RKO (cell line): ENCODE data around the gene CD99L2.

Experiments
- DNase-seq: peaks from one replicate; pipeline ENCODE4 v3.0.0-alpha.2; 2016; ENCODE audit warnings: low spot score

The CD99L2 gene

DNA sequence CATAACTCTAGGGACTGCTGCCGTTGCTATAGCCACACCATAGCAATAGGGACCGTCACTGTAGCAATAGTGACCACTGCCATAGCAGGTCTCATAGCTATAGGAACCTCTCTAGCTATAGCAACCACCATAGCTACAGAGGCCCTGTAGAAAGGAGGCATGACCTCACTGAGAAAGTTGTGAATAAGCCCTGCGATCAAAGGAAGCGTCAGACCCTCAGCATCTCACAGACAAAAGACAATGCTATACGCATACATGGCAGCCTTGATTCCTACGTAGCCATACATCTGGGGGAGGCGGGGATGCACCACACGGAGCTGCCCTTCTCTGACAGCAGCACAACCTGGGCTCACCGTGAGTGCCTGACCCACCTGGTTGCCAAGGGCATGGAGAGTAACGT is 116.8 kb downstream of the CD99L2 start:
- no peak for DNase-seq

DNA sequence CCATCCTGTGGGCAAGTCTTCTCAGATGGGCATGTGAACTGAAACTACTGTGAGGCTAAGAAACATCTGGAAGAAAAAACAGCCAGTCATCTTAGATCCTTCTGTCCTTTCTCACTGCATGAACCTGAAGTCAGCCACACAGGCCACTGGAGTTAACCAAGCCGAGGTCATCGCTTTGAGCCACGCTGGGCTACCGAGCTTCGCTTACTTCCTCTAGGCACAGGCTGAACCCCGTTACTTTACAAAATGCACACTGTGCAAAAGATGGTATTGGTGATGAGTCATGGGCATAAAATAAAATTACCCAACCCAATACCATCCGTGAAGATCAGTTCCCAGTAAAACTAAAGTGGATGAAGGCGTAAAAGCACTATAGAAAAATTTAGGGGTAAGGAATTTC is 119.1 kb downstream of the CD99L2 start:
- DNase-seq: no peak

DNA sequence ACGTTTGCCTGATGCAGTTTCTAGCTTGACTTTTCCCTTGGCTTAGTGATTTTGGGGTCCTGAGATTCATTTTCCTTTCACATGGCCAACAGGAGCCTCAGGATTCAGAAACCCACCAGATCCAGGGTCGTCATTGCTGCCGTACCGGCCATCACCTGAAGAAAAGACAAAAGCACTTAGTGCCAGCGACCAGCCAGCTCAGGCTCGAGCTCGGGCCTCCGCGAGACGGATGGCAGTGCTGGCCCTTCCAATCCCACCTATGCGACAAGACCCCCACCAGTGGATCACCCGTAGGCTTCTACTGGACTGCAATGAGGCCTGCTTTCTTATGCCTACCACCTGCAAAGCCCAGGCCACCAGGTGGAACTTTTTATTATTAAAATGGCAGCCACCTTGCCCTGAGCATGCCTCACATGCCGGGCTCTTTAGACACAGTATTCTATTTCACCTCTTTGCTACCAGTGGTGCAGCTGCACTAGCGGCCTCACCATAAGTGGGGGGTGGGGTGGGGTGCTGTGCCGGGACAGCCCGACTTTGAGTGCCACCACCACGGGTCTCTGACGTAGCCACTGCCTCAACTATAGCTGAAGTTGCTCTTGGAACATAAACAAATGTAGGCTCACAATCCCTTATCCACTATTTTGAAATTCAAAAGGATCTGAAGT is 121.0 kb downstream of the CD99L2 start:
- DNase-seq: no peak

DNA sequence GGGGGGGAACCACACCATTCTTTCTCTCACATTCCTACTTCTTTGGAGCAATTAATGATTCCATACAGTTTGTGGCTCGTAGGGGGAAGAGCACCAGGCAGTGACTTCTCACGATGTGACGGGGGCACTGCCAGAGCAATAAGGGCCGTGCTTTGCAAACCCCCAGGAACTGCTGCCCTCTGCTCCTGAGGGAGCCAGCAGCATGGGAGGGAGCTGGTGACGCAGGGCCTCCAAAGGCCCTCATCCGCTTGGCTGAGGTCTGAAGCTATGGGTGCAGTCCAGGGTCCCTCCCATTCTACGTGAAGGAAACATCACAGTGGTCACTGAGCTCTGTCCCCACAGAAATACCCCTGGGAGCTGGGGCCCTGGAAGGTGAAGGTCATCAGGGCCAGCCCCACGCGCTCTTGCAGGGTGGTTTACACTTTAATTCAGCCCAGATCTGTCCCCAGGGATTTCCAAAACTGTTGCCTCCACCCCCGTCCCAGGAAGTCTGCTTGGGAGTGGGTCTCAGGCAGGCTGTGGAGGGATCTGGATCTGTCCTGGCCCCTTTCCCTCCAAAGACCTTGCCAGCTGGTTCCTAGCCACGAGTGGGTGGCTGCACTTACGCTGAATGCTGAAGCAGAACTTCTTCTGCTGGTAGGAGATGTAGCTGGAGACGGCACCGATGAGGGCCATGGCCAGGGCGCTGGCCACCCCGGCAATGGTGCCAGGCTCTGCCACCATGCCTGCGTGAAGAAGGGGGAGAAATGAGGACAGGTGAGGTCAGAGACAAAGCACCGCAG is 122.7 kb downstream of the CD99L2 start:
- no peak for DNase-seq

DNA sequence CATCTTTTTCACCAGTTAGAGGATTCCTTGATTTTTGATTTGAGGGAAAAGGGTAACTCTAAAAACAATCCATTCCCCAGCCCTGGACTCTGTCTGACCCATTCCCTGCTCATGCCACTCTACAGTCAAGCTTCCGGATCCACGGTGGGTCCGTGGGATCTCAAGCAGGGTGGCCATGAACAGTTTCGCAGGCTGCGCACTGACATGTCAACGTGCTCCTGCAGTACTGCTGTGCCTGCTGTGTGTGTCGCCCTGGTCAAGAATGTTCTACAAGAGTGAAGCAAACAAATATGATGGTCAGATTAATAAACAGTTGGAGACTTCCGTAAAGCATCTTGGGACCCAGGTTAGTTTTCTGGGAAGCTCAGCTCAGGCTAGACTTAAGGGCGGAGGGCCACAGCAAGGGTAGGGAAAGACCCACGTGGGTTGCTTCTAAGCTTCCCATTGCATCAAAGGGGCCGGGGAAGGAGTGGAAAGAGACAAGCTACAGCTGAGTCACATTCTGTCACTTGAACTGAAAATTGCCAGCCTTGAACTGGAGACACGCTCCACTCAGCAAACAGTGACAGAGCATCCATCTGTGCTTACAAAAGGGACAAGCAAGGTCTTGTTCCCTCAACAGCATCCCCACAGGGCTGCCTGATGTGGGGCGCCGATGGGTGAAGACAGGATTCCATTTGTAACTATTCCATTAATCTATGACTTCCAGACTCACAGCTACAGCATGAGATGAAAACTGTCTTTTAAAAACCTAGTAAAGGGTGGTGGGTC is 123.5 kb downstream of the CD99L2 start:
- no peak for DNase-seq

DNA sequence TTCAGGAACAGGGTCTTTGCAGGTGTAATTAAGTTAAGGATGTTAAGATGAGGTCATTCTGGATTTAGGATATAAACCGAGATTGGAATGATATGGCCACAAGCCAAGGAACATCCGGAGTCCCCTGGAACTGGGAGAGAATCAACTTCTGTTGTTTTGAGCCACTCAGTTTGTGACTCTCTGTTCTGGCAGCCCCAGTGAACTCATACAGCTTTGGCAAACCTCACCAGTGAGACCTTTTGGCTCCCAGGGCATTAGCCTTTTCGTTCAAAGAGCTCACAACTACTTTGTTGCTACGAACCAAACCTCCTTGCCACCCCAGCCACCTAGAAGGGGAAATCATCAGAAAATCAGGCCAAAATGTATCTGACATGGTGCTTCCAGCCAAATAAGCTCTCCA is 124.8 kb downstream of the CD99L2 start:
- DNase-seq: no peak

DNA sequence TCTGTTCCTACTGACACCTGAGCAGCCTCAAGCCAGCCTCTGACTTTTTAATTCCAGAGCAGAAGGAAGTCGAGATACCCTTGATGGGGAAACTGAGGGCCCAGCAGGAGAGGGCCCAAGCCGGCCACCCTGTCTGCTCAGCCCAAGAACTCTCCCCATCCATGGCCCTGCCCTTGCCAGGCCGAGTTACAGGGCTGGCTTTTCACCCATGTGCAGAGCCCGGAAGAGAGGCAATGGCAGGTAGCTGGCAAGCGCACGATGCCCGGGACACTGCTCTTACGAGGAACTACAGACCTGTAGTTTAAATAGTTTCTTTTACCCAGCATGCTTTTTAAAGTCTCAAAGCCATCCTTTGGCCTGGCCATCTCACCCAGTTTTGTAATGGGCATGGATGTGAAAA is 125.4 kb downstream of the CD99L2 start:
- DNase-seq: no peak

DNA sequence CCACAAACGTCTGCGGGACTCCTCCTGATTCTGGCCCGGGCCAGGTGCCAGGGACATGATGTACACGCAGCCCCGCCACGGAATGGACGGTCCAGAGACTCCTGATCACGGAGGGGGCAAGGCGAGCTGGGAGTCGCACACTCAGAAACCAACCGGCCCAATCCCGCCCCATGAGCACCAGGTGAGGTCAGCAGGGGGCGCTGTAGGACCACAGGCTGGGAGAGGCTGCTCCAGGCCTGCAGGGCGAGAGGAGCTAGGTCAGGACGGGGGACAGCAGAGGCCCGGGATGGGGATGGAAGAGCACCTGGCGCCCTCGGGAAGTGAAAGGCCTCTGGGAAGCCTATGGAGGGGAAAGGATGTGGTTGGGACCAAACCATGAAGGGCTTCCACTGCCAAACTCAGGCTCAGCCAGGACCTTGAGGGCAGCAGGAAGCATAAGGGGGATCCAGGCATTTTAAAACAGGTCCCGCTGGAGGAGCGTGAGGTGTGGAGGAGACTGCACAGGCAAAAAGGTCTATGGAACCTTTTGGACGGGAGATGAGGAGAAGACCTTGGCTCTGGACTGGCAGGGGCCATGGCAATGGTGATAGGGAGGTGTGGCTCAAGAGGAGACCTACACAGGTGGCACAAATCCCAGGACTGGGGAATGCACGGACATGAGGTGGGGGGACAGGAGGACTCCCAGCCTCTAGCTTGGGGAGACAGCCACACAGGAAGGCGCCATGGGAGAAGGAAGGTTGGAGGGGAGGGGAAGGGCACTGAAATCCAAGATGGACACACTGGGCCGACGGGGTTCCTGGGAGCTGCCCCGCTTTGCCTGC is 126.1 kb downstream of the CD99L2 start:
- peak; percentile 50 for DNase-seq

DNA sequence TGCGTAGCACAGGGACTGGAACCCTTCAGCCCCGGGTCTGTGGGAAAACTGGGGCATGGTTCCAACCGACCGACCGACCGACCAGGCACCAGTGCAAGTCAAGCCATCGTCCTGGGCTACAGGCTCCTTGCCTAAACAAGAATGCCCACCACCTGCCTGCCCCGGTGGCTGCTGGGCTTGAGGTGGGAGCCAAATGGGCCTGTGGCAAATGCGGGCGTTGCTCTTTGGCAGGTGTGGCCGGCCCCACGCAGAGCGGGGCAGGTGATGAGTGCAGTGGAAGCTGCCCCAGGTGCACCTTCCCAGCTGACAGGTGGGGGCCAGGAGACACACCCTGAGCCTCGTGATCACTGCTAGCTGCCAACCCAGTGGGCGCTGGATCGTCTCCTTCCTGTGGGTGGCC is 127.4 kb downstream of the CD99L2 start:
- no peak for DNase-seq

DNA sequence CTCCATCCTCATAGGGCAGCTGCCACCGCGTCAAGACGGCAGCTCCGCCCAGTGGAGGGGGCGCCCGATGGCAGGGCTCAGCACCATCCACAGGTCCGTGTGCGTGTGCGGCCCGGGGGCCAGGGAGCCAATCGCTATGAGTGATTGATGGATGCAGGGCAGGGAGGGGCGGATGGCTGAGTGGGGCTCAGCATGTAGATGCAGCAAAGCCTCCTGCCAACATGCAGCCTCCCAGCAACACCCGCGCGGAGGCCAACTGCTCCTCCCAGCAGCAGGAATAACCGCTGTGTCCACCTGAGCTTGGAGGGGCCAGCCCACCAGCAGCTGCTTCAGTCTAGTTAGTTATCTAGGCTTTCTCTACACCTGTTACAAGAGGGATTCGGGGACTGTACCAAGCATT is 127.8 kb downstream of the CD99L2 start:
- DNase-seq: no peak

DNA sequence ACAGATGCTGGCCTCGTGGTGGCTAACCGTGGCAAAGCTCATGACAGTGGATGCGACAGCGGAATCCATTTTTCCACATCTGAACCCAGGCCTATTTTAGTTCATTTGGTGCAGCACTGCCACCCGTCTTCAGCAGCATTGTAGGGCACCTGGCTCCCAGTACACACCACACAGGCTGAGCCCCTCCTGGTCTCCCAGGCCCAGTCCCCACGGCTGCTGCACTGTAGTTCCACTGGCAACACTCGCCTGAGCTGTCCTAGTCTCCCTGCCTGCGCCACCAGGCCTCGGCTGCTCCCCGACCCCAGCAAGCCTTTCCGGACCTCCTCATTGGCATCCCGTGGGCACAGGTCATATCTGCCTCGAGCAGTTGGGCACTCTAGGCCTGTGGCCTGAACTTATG is 129.1 kb downstream of the CD99L2 start:
- no peak for DNase-seq

DNA sequence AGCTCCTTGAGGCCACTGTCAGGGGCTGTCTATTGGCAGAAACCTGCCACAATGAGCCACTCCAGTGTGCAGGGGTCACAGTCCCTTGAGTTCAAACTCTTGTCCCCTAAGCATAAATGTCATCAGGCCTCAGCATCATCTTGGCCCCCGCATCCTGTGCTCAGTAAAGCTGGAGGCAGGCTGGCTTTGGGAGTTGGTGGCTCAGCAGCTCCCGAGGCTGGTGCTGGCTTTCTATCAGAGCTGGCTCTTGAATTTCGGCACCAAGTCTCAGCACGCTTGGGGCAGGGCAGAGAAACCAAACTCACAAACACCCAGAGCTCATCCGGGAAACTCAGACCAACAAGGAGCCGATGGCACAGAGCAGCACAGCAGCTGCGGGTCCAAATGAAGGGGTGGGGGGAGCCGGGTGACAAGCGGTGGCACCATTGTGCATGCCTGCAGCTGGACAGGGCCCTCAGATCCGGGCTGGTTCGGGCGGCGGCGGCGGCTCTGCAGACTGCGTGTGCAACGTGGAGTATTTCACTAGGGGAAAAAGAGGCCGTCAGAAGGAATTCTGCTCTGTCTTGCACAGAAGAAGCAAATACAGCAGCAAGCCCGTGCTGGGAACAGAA is 129.8 kb downstream of the CD99L2 start:
- no peak for DNase-seq

DNA sequence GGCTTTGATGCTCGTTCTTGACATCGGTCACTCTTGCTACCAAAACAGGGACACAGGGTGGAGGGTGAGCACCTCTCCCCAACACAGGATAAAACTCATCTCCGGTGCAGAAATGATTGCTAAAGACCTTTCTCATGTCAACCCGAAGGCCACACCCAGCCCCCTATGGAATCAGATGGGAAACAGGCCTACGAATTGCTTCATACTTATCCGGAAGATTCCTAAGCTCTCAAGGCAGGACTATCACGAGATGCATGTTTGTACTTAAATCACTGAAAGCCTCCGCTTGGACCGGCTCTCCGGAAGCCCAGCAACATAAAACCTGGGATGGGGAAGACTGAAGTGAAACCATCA is 130.4 kb downstream of the CD99L2 start:
- no peak for DNase-seq

DNA sequence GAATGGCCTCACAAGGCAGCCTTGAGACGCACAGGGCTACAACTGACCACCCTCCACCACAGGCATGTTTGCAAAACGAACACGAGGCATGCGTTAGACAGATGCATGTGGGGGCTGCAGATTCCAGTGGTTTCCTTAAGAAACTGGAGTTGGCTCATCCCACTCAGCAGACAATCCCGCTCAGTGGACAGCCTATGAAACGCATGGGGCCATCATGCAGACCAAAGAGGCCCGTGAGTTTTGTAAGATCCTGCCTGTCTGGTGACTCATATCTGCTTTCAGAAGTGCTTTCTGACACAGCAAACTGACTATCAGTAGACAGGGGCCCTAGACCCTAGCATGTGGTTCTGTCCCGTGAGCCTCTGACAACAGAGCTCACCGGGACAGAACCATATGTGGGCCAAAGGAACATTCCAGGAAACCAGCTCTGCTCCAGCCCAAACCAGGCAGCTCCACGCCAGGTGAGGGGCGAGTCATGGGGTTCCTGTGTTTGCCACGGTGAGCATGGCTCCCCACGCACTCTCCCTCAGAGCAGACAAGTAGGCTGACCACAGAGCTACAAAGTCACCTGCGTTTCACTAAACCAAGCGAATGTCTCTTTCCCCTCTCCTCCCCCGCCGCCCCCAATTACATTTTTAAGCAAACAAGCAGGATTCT is 130.9 kb downstream of the CD99L2 start:
- DNase-seq: peak; percentile 35

DNA sequence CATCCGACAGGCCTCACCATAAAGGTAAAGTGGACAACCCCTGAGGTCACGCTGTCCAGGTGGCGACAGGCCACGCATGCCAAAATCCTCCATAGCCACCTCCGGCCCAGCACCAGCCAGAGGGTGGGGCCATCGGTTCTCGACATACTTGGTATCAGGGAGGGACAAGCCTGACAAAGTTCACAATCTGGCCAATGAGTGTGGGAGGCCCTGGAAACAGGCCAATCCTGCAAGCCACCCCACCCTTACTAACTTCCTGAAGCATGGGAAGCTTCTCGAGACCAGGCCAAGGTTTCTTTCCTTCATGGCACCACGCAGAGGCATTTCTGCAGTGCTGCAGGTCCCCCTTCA is 131.4 kb downstream of the CD99L2 start:
- no peak for DNase-seq

DNA sequence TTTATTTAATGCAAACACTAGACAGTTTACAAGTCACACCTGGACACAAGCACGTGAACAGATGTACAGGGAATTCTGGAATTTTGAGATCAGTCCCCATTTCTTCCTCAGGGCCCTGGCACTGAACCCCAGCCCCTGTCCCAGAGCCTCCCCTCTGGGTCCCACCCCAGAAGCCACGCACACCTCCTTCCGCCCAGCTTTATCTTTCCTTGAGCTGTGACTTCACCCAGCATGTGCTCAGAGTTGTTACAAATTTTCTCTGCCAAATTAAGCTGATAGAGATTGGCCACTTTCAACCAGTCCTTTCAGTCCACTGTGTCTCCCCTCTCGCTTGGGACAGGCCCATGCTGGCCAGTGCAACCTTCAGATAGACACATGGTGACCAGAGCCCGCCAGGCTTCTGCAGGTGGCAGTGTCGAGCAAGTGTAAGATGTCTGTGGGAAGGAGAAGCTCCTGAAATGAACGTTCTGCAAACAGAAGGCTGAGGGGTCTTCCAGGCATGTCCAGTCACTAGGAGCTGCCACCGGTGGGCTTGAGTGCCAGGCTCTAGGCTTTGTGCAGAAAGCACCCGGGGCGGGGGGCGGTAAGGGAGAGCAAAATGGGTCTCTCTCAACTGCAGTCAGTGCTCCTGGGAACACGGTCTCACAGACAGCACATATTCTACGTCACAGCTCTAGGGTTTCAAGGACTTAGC is 132.0 kb downstream of the CD99L2 start:
- no peak for DNase-seq

DNA sequence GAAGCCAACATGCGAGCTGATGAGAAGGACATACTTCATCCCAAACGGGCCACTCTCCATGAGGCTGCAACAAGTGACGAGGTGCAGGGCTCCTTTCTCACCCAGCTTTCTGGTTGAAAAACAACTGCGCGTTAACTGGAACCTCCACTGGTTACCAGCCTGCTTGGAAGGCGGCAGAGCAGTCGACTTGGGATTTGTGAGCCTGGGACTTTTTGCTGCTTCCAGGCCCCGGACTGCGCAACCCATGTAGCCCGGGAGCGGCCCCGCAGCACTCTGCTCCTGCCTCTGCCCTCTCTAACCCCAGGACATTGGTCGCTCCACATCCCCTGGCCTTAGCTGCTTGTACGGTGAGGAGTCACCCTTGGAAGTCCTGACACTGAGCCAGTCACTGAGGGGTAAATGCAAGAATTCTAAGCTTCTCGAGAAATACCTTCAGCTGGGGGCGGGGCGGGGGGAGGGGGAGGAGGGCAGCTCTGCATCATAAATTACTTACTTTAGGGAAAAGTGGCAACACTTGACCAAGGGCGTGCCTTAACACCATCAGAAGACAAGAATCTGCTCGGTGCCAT is 132.6 kb downstream of the CD99L2 start:
- no peak for DNase-seq

DNA sequence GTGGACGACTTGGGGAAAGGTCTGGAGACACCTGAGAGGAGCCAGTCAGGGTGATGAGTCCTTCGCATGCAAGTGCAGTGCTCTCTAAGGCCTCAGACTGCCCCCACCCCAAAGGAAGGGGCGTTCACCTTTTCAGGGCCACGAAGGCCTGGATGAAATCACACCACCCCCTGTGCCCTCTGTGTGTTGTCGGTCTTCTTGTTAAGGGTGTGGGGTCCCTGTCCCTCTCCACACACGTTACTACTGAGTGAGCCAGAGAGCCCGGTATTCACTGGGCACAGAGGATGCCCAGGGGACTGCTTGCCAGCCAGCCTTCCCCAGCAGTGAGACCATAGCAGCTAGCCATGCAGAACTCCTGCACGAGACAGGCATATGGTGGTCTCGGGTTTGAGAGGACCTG is 133.2 kb downstream of the CD99L2 start:
- DNase-seq: no peak

DNA sequence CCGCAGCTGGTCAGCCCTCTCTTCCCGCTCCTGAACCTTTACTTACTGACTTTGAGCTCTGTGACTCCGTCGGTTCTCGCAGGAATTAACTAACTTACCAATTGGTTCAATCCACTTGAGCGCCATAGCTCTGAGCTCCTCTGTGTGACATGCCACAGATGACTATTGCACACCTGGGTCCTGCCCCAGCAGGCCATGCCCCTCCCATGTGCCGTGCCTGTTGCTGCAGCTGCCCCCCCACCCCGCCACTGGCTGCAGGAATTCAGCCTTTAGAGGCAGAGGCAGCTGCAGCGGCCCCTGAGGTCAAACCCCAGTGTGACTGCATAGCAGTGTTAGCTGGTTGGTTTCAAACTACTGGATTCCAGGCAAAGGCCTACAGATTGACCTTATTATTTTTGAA is 134.7 kb downstream of the CD99L2 start:
- no peak for DNase-seq

DNA sequence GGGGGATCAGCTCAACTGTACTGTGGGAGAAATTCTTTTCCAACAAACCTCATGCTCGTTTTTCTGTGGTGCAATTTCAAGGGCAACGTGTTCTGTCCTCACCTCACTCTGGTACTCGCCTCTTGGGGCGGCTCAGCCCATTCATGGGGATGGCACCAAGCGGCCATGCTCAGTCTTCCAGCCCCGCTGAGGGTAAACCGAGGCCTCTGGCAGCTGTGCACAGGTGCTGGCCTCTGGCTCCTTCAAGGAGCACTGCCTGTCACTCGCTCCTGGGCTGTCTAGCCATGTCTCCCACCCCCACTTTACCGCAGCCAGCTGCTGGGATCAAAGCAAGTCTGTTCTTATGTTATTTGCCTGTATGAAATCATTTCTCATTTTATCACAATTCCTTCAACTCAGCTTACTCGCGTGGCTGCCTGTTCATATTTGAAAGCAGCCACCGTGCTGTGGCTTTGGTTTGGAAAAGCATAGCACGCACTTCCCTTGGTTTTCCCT is 135.1 kb downstream of the CD99L2 start:
- DNase-seq: no peak
